GM12878 (cell line): ENCODE results near the gene DENND1B. TPM values are rescaled to one million over a fixed set of nuclear protein-coding genes. Genes with fewer than 3 reads are reported as not detected.

Experiments used
- ATAC-seq: fragments of 200-7000 bp; cut with Tn5 transposase; 3 replicates; pipeline ENCODE4 v1.9.1; 2020; ENCODE audit warnings: mild to moderate bottlenecking, moderate library complexity
- BruUV-seq: library from RNA; stranded (reverse); fragments of 400-500 nt; replicated peaks from 2 replicates; lab custom pipeline; 2021; lab: Mats Ljungman, UMichigan
- CTCF ChIA-PET: fragments of 300-600 bp; sonication (Branson Sonifier 250); formaldehyde crosslinking; extraction: SDS; loops from one replicate; lab custom pipeline; 2021; ENCODE audit warnings: inconsistent platforms; lab: Yijun Ruan, JAX
- POLR2A ChIA-PET: fragments of 350-600 bp; formaldehyde crosslinking; extraction: SDS; loops from one replicate; lab custom pipeline; 2021; ENCODE audit warnings: inconsistent platforms; lab: Charles Lee
- RAD21 ChIA-PET: fragments of 300-600 bp; sonication (Branson Sonifier 250); formaldehyde crosslinking; loops from one replicate; lab custom pipeline; 2023; ENCODE audit warnings: antibody characterized with exemption; ENCODE audit not compliant: unreplicated experiment; lab: Charles Lee
- SMC1A ChIA-PET: fragments of 300-600 bp; sonication (Branson Sonifier 250); formaldehyde crosslinking; loops from one replicate; lab custom pipeline; 2023; ENCODE audit not compliant: unreplicated experiment, uncharacterized antibody; lab: Charles Lee
- DNase-seq: peaks from one replicate; pipeline ENCODE4 v3.0.0-alpha.2; 2011; ENCODE audit warnings: low read depth, low spot score
- FAIRE-seq: peaks from 3 replicates; lab custom pipeline; 2011; peaks lifted over from hg19 to GRCh38; lab: Jason Lieb, UNC
- H2AFZ ChIP-seq: 2 replicates; pipeline ENCODE4 v1.6.0; 2011; ENCODE audit warnings: low read depth, low read length, control low read depth; ENCODE audit not compliant: control insufficient read depth
- H3K27ac ChIP-seq: 2 replicates; pipeline ENCODE4 v1.5.1; 2011; ENCODE audit warnings: control low read depth; ENCODE audit not compliant: control insufficient read depth, insufficient read depth
- H3K27me3 ChIP-seq, 2 experiments: replicated peaks in 1 of 2; 2 replicates each; pipeline versions ENCODE4 v1.6.0 to v1.6.1; 2011; ENCODE audit warnings: low read length in 1 of 2; ENCODE audit not compliant: control insufficient read depth in 2 of 2, insufficient read depth in 2 of 2
- H3K36me3 ChIP-seq, 2 experiments: 2 replicates each; pipeline ENCODE4 v1.5.1; 2011; ENCODE audit warnings: low read length in 1 of 2; ENCODE audit not compliant: control insufficient read depth in 2 of 2, insufficient read depth in 2 of 2
- H3K4me1 ChIP-seq: 2 replicates; pipeline ENCODE4 v1.6.1; 2011; ENCODE audit warnings: mild to moderate bottlenecking, low read length, moderate library complexity, mixed read lengths; ENCODE audit not compliant: control insufficient read depth, insufficient read depth
- H3K4me2 ChIP-seq: 2 replicates; pipeline ENCODE4 v1.6.0; 2011; ENCODE audit warnings: control low read depth; ENCODE audit not compliant: control insufficient read depth, insufficient read depth
- H3K4me3 ChIP-seq: fragments of 200-600 bp; sonication (generic); 2 replicates; pipeline ENCODE4 v1.5.1; 2016
- H3K79me2 ChIP-seq: 2 replicates; pipeline ENCODE4 v1.6.0; 2011; ENCODE audit warnings: low read length; ENCODE audit not compliant: control insufficient read depth, insufficient read depth
- H3K9ac ChIP-seq: 2 replicates; pipeline ENCODE4 v1.8.0; 2011; ENCODE audit warnings: low read length, control low read depth, mixed read lengths; ENCODE audit not compliant: control insufficient read depth, insufficient read depth
- H3K9me3 ChIP-seq: replicated peaks from 3 replicates; pipeline ENCODE4 v1.5.1; 2011; ENCODE audit warnings: mild to moderate bottlenecking, low read length; ENCODE audit not compliant: control insufficient read depth, insufficient read depth
- H4K20me1 ChIP-seq: 2 replicates; pipeline ENCODE4 v1.6.0; 2011; ENCODE audit not compliant: control insufficient read depth, insufficient read depth
- CBX5 ChIP-seq: sonication (generic); IDR thresholded peaks from 2 replicates; pipeline ENCODE4 v1.6.1; 2016; ENCODE audit warnings: low read depth, moderate library complexity, mild to moderate bottlenecking, inconsistent platforms
- FOXK2 ChIP-seq: fragments of 450-650 bp; IDR thresholded peaks from 2 replicates; pipeline ENCODE4 v1.6.1; 2017; ENCODE audit warnings: mild to moderate bottlenecking, moderate library complexity
- HCFC1 ChIP-seq: fragments of 150-350 bp; IDR thresholded peaks from 2 replicates; pipeline ENCODE4 v1.6.1; 2014; ENCODE audit warnings: low read length
- JUNB ChIP-seq: IDR thresholded peaks from 2 replicates; pipeline ENCODE4 v1.6.1; 2016; ENCODE audit warnings: antibody characterized with exemption, mild to moderate bottlenecking
- MYB ChIP-seq: fragments of 150-350 bp; IDR thresholded peaks from 2 replicates; pipeline ENCODE4 v1.6.1; 2014; ENCODE audit warnings: mild to moderate bottlenecking, low read depth, low read length, borderline replicate concordance
- NFYB ChIP-seq: IDR thresholded peaks from 2 replicates; pipeline ENCODE4 v1.6.1; 2011; ENCODE audit warnings: low read depth, mild to moderate bottlenecking, low read length, improper control_type of control experiment, moderate library complexity; ENCODE audit not compliant: insufficient read depth
- RAD21 ChIP-seq: IDR thresholded peaks from 2 replicates; pipeline ENCODE4 v1.6.1; 2011; ENCODE audit warnings: mild to moderate bottlenecking, low read depth, low read length, moderate library complexity; ENCODE audit not compliant: insufficient read depth
- SIN3A ChIP-seq: IDR thresholded peaks from 2 replicates; pipeline ENCODE4 v1.6.1; 2012; ENCODE audit warnings: low read depth, low read length, improper control_type of control experiment
- SREBF2 ChIP-seq: IDR thresholded peaks from 2 replicates; pipeline ENCODE4 v1.6.1; 2012; ENCODE audit warnings: mild to moderate bottlenecking, low read length
- ZNF384 ChIP-seq: IDR thresholded peaks from 2 replicates; pipeline ENCODE4 v1.6.1; 2012; ENCODE audit warnings: low read depth, mild to moderate bottlenecking, low read length, improper control_type of control experiment, borderline replicate concordance
- WGBS: methylation state at CpG from one replicate; pipeline ENCODE4 v1.1.6; 2016; ENCODE audit warnings: low lambda C conversion rate; ENCODE audit not compliant: insufficient replicate concordance, insufficient coverage; ENCODE audit errors: missing lambda C conversion rate; 5-methylcytosine and 5-hydroxymethylcytosine counted together
- in situ Hi-C: fragments of 300-500 bp; cut with MboI; formaldehyde crosslinking; loops from 9 replicates; pipeline ENCODE4 v1.14.3; 2018; ENCODE audit warnings: mixed read lengths
- intact Hi-C: fragments of 100-400 bp; cut with micrococcal nuclease; formaldehyde crosslinking; loops from one replicate; pipeline ENCODE4 v1.14.2; 2022; ENCODE audit not compliant: unreplicated experiment
- polyA plus RNA-seq, 11 experiments: library from polyadenylated mRNA; depleted of rRNA in 4 of 11; unstranded in 6 of 11; stranded (reverse) in 5 of 11; fragments of >200 nt; fragmentation: Nextera tagmentation in 4 of 11; fragmentation: Illumina TruSeq in 1 of 11; extraction: Ambion mirVana in 4 of 11; extraction: Trizol in 1 of 11; gene quantifications; 1 replicate in 1 of 11; 2 replicates in 10 of 11; pipeline versions ENCODE4 v1.2.1 to v1.2.3, GENCODE V29; 2011 to 2016; ENCODE audit warnings: inconsistent platforms in 2 of 11, missing spikeins in 2 of 11, low read depth in 1 of 11
- total RNA-seq, 4 experiments: library from RNA; depleted of rRNA in 3 of 4; stranded (reverse); fragments of >200 nt in 3 of 4; fragmentation: Illumina TruSeq in 1 of 4; extraction: Trizol in 1 of 4; gene quantifications; 2 replicates each; pipeline versions ENCODE4 v1.2.1 to v1.2.3, GENCODE V29; 2013 to 2021
- TF ChIP-seq, protein P1 (sequence below): IDR thresholded peaks from 2 replicates; pipeline ENCODE4 v1.6.1; 2011; ENCODE audit warnings: borderline replicate concordance, low read depth, mild to moderate bottlenecking, moderate library complexity, mixed read lengths, low read length; ENCODE audit not compliant: insufficient read depth; ENCODE audit errors: extremely low read length
- TF ChIP-seq, protein P2 (sequence below): fragments of 150-350 bp; IDR thresholded peaks from 2 replicates; pipeline ENCODE4 v1.6.1; 2014; ENCODE audit warnings: mild to moderate bottlenecking, low read depth, low read length
- TF ChIP-seq, protein P3 (sequence below): fragments of 450-650 bp; IDR thresholded peaks from 2 replicates; pipeline ENCODE4 v1.6.1; 2016; ENCODE audit warnings: mild to moderate bottlenecking

Gene DENND1B
- total and polyA plus RNA-seq, 10 of the 15 experiments (the other 5 are each of a cell fraction or from before 2014, with no cell fraction given): 1.7 to 10.7 (median 8.0) TPM

DNA sequence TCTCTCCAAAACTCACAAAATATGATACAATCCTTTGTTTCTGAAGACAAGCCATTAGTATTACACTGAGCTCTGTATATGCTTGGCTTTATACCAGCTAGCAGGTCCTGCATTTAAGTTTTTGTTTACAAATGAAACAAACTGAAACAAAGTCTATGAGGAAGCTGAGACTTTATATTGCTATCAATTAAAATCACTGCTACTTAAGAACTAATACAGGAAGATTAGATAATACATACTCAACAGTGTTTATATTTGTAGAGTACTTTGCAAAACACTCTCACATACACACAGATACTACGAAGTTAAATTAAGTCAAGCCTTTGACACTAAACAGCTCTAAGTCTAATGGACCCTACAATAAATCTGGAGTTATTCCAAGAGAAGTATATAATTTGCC lies 259.9 kb downstream of the DENND1B start:
- H3K9ac ChIP-seq: no peak overlapping the region
- no peak for FAIRE-seq
- ATAC-seq: no peak
- H3K4me1 ChIP-seq: no peaks in the 10 kb centered on the region
- H3K27ac ChIP-seq: no peak overlapping the region
- intact Hi-C loops (no loop called here), in situ Hi-C loops (no loop called here)
- no peaks in the 10 kb centered on the region for H3K9me3 ChIP-seq
- no peak overlapping the region for H3K4me2 ChIP-seq
- H3K36me3 ChIP-seq: no peaks in the 10 kb centered on the region; a peak in 1 of 4 replicates
- ChIA-PET RAD21 (interaction anchor here (1.0 kb wide), 1 partner anchor 10 kb away, joined by 3 read pairs; no protein-coding TSS in a partner anchor), POLR2A (no interaction called here), CTCF (interaction anchor here (0.6 to 3.5 kb wide), 6 partner anchors 11 to 409 kb away, joined by 3 to 11 read pairs (median 6); no protein-coding TSS in a partner anchor), SMC1A (interaction anchor here (1.1 kb wide), 1 partner anchor 32 kb away, joined by 3 read pairs; no protein-coding TSS in a partner anchor)
- no peaks in the 10 kb centered on the region for H4K20me1 ChIP-seq
- no peak overlapping the region for H2AFZ ChIP-seq
- no TSS peak for BruUV-seq
- TF ChIP-seq JUNB (no peak), HCFC1 (no peak), ZNF384 (no peak), RAD21 (no peak), NFYB (no peak), FOXK2 (no peak), CBX5 (no peak), SIN3A (no peak), SREBF2 (no peak), MYB (no peak)
- TF ChIP-seq, protein P1, sequence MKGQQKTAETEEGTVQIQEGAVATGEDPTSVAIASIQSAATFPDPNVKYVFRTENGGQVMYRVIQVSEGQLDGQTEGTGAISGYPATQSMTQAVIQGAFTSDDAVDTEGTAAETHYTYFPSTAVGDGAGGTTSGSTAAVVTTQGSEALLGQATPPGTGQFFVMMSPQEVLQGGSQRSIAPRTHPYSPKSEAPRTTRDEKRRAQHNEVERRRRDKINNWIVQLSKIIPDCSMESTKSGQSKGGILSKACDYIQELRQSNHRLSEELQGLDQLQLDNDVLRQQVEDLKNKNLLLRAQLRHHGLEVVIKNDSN: no peak
- TF ChIP-seq, protein P2, sequence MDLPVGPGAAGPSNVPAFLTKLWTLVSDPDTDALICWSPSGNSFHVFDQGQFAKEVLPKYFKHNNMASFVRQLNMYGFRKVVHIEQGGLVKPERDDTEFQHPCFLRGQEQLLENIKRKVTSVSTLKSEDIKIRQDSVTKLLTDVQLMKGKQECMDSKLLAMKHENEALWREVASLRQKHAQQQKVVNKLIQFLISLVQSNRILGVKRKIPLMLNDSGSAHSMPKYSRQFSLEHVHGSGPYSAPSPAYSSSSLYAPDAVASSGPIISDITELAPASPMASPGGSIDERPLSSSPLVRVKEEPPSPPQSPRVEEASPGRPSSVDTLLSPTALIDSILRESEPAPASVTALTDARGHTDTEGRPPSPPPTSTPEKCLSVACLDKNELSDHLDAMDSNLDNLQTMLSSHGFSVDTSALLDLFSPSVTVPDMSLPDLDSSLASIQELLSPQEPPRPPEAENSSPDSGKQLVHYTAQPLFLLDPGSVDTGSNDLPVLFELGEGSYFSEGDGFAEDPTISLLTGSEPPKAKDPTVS: no peak
- TF ChIP-seq, protein P3, sequence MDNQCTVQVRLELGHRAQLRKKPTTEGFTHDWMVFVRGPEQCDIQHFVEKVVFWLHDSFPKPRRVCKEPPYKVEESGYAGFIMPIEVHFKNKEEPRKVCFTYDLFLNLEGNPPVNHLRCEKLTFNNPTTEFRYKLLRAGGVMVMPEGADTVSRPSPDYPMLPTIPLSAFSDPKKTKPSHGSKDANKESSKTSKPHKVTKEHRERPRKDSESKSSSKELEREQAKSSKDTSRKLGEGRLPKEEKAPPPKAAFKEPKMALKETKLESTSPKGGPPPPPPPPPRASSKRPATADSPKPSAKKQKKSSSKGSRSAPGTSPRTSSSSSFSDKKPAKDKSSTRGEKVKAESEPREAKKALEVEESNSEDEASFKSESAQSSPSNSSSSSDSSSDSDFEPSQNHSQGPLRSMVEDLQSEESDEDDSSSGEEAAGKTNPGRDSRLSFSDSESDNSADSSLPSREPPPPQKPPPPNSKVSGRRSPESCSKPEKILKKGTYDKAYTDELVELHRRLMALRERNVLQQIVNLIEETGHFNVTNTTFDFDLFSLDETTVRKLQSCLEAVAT: no peak
- DNase-seq: no peak
- no peaks in the 10 kb centered on the region for H3K27me3 ChIP-seq
- WGBS: 13% methylated on average over 1 of the region's 1 CpG
- no peaks in the 10 kb centered on the region for H3K79me2 ChIP-seq
- H3K4me3 ChIP-seq: no peak overlapping the region
